GM12878 (cell line): ENCODE measurements around the gene NEU1. TPM values are rescaled to one million over a fixed set of nuclear protein-coding genes. Genes with fewer than 3 reads are reported as not detected.
"Not testable (repeated sequence)": the region's sequence is repeated elsewhere in the genome, so short reads cannot be mapped to it uniquely, and the experiment has no call there.

Experiments
- ATAC-seq: fragments of 200-7000 bp; cut with Tn5 transposase; 3 replicates; pipeline ENCODE4 v1.9.1; 2020; ENCODE audit warnings: mild to moderate bottlenecking, moderate library complexity
- BruUV-seq: library from RNA; stranded (reverse); fragments of 400-500 nt; replicated peaks from 2 replicates; lab custom pipeline; 2021; lab: Mats Ljungman, UMichigan
- CTCF ChIA-PET: fragments of 300-600 bp; sonication (Branson Sonifier 250); formaldehyde crosslinking; extraction: SDS; loops from one replicate; lab custom pipeline; 2021; ENCODE audit warnings: inconsistent platforms; lab: Yijun Ruan, JAX
- POLR2A ChIA-PET: fragments of 350-600 bp; formaldehyde crosslinking; extraction: SDS; loops from one replicate; lab custom pipeline; 2021; ENCODE audit warnings: inconsistent platforms; lab: Charles Lee
- RAD21 ChIA-PET: fragments of 300-600 bp; sonication (Branson Sonifier 250); formaldehyde crosslinking; loops from one replicate; lab custom pipeline; 2023; ENCODE audit warnings: antibody characterized with exemption; ENCODE audit not compliant: unreplicated experiment; lab: Charles Lee
- SMC1A ChIA-PET: fragments of 300-600 bp; sonication (Branson Sonifier 250); formaldehyde crosslinking; loops from one replicate; lab custom pipeline; 2023; ENCODE audit not compliant: unreplicated experiment, uncharacterized antibody; lab: Charles Lee
- DNase-seq: peaks from one replicate; pipeline ENCODE4 v3.0.0-alpha.2; 2011; ENCODE audit warnings: low read depth, low spot score
- FAIRE-seq: peaks from 3 replicates; lab custom pipeline; 2011; peaks lifted over from hg19 to GRCh38; lab: Jason Lieb, UNC
- H2AFZ ChIP-seq: 2 replicates; pipeline ENCODE4 v1.6.0; 2011; ENCODE audit warnings: low read depth, low read length, control low read depth; ENCODE audit not compliant: control insufficient read depth
- H3K27ac ChIP-seq: 2 replicates; pipeline ENCODE4 v1.5.1; 2011; ENCODE audit warnings: control low read depth; ENCODE audit not compliant: control insufficient read depth, insufficient read depth
- H3K27me3 ChIP-seq, 2 experiments: replicated peaks in 1 of 2; 2 replicates each; pipeline versions ENCODE4 v1.6.0 to v1.6.1; 2011; ENCODE audit warnings: low read length in 1 of 2; ENCODE audit not compliant: control insufficient read depth in 2 of 2, insufficient read depth in 2 of 2
- H3K36me3 ChIP-seq, 2 experiments: 2 replicates each; pipeline ENCODE4 v1.5.1; 2011; ENCODE audit warnings: low read length in 1 of 2; ENCODE audit not compliant: control insufficient read depth in 2 of 2, insufficient read depth in 2 of 2
- H3K4me1 ChIP-seq: 2 replicates; pipeline ENCODE4 v1.6.1; 2011; ENCODE audit warnings: mild to moderate bottlenecking, low read length, moderate library complexity, mixed read lengths; ENCODE audit not compliant: control insufficient read depth, insufficient read depth
- H3K4me2 ChIP-seq: 2 replicates; pipeline ENCODE4 v1.6.0; 2011; ENCODE audit warnings: control low read depth; ENCODE audit not compliant: control insufficient read depth, insufficient read depth
- H3K4me3 ChIP-seq: fragments of 200-600 bp; sonication (generic); 2 replicates; pipeline ENCODE4 v1.5.1; 2016
- H3K79me2 ChIP-seq: 2 replicates; pipeline ENCODE4 v1.6.0; 2011; ENCODE audit warnings: low read length; ENCODE audit not compliant: control insufficient read depth, insufficient read depth
- H3K9ac ChIP-seq: 2 replicates; pipeline ENCODE4 v1.8.0; 2011; ENCODE audit warnings: low read length, control low read depth, mixed read lengths; ENCODE audit not compliant: control insufficient read depth, insufficient read depth
- H3K9me3 ChIP-seq: replicated peaks from 3 replicates; pipeline ENCODE4 v1.5.1; 2011; ENCODE audit warnings: mild to moderate bottlenecking, low read length; ENCODE audit not compliant: control insufficient read depth, insufficient read depth
- H4K20me1 ChIP-seq: 2 replicates; pipeline ENCODE4 v1.6.0; 2011; ENCODE audit not compliant: control insufficient read depth, insufficient read depth
- WGBS: methylation state at CpG from one replicate; pipeline ENCODE4 v1.1.6; 2016; ENCODE audit warnings: low lambda C conversion rate; ENCODE audit not compliant: insufficient replicate concordance, insufficient coverage; ENCODE audit errors: missing lambda C conversion rate; 5-methylcytosine and 5-hydroxymethylcytosine counted together
- in situ Hi-C: fragments of 300-500 bp; cut with MboI; formaldehyde crosslinking; loops from 9 replicates; pipeline ENCODE4 v1.14.3; 2018; ENCODE audit warnings: mixed read lengths
- intact Hi-C: fragments of 100-400 bp; cut with micrococcal nuclease; formaldehyde crosslinking; loops from one replicate; pipeline ENCODE4 v1.14.2; 2022; ENCODE audit not compliant: unreplicated experiment
- polyA plus RNA-seq, 11 experiments: library from polyadenylated mRNA; depleted of rRNA in 4 of 11; unstranded in 6 of 11; stranded (reverse) in 5 of 11; fragments of >200 nt; fragmentation: Nextera tagmentation in 4 of 11; fragmentation: Illumina TruSeq in 1 of 11; extraction: Ambion mirVana in 4 of 11; extraction: Trizol in 1 of 11; gene quantifications; 1 replicate in 1 of 11; 2 replicates in 10 of 11; pipeline versions ENCODE4 v1.2.1 to v1.2.3, GENCODE V29; 2011 to 2016; ENCODE audit warnings: inconsistent platforms in 2 of 11, missing spikeins in 2 of 11, low read depth in 1 of 11
- total RNA-seq, 4 experiments: library from RNA; depleted of rRNA in 3 of 4; stranded (reverse); fragments of >200 nt in 3 of 4; fragmentation: Illumina TruSeq in 1 of 4; extraction: Trizol in 1 of 4; gene quantifications; 2 replicates each; pipeline versions ENCODE4 v1.2.1 to v1.2.3, GENCODE V29; 2013 to 2021
- TF ChIP-seq, protein P1 (sequence below): fragments of 150-350 bp; IDR thresholded peaks from 2 replicates; pipeline ENCODE4 v1.6.1; 2014; ENCODE audit warnings: mild to moderate bottlenecking, low read depth, low read length
- TF ChIP-seq, protein P2 (sequence below): fragments of 450-650 bp; IDR thresholded peaks from 2 replicates; pipeline ENCODE4 v1.6.1; 2016; ENCODE audit warnings: mild to moderate bottlenecking

The NEU1 gene
- total and polyA plus RNA-seq, 10 of the 15 experiments (the other 5 are each of a cell fraction or from before 2014, with no cell fraction given): 7.2 to 26.9 (median 21.6) TPM

DNA sequence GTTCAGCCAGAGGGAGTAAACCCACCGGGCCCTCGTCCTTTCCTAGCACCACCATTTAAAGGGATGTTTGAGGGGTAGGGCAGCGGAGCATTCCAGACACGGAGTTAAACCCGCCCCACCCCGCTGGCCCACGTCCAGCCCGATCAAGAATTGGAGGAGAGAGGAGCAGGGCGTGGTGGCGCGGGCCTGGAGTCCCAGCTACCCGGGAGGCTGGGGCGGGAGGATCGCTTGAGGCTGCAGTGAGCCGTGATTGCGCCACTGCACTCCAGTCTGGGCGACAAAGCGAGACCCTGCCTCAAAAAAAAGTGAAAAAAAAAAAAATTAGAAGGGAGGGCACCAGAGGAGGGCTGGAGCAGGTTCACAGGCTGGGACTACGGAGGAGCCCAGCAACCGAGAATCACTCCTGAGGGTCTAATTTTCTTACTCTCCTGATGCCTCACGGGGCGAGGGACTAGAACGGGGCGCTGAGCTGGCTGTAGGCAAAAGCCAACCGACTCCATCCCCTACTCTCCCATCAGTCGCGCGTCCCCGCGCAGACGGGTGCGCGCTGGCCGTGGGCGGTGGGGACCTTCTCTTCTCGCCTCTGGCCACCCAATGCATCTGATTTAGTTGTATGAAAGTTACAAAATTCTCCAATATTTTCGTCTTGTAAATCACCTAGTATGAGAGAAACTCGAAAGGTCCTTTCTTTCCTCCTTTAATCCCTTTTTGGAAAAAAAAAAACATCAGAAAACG lies 41.2 kb downstream of the NEU1 start (continued):
- TF ChIP-seq, protein P1, sequence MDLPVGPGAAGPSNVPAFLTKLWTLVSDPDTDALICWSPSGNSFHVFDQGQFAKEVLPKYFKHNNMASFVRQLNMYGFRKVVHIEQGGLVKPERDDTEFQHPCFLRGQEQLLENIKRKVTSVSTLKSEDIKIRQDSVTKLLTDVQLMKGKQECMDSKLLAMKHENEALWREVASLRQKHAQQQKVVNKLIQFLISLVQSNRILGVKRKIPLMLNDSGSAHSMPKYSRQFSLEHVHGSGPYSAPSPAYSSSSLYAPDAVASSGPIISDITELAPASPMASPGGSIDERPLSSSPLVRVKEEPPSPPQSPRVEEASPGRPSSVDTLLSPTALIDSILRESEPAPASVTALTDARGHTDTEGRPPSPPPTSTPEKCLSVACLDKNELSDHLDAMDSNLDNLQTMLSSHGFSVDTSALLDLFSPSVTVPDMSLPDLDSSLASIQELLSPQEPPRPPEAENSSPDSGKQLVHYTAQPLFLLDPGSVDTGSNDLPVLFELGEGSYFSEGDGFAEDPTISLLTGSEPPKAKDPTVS: no peak

DNA sequence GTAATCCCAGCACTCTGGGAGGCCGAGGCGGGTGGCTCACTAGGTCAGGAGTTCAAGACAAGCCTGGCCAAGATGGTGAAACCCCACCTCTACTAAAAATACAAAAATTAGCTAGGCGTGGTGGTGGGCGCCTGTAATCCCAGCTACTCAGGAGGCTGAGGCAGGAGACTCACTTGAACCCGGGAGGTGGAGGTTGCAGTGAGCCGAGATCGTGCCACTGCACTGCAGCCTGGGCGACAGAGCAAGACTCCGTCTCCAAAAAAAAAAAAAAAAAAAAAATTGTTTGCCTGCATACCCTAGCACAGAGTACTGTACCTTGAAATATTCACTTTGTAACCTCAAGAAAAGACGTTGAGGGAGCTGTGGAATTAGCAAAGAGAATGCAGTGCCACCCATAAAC lies 42.2 kb downstream of the NEU1 start:
- ATAC-seq, FAIRE-seq, H4K20me1 ChIP-seq, H3K27ac ChIP-seq, H3K9me3 ChIP-seq, H3K4me1 ChIP-seq, H3K9ac ChIP-seq, H2AFZ ChIP-seq, H3K36me3 ChIP-seq, DNase-seq, H3K79me2 ChIP-seq, H3K4me3 ChIP-seq, BruUV-seq, in situ Hi-C loops, H3K27me3 ChIP-seq: not testable (repeated sequence)
- ChIA-PET SMC1A (interaction anchor here (1.1 to 1.6 kb wide), 3 partner anchors 13 to 87 kb away, joined by 3 to 5 read pairs (median 5); no protein-coding TSS in a partner anchor), CTCF (interaction anchor here (1.0 to 1.5 kb wide), 3 partner anchors 14 to 91 kb away, joined by 3 to 5 read pairs (median 3); partner anchors contain the start of gene LSM2), RAD21 (interaction anchor here (0.6 to 1.3 kb wide), 2 partner anchors 117 to 262 kb away, joined by 3 read pairs; partner anchors contain the start of gene ABHD16A), POLR2A (interaction anchor here (0.7 to 11.3 kb wide), 5 partner anchors 10 to 84 kb away, joined by 3 to 158 read pairs (median 13); partner anchors contain the start of genes CLIC1, LSM2 and MSH5)
- peak overlapping the region; percentile 98 for H3K4me2 ChIP-seq
- TF ChIP-seq, protein P2, sequence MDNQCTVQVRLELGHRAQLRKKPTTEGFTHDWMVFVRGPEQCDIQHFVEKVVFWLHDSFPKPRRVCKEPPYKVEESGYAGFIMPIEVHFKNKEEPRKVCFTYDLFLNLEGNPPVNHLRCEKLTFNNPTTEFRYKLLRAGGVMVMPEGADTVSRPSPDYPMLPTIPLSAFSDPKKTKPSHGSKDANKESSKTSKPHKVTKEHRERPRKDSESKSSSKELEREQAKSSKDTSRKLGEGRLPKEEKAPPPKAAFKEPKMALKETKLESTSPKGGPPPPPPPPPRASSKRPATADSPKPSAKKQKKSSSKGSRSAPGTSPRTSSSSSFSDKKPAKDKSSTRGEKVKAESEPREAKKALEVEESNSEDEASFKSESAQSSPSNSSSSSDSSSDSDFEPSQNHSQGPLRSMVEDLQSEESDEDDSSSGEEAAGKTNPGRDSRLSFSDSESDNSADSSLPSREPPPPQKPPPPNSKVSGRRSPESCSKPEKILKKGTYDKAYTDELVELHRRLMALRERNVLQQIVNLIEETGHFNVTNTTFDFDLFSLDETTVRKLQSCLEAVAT: peak; percentile 59
- intact Hi-C loops: loop anchor here (10.0 kb wide), 1 partner anchor 46 kb away; the partner anchor contains the start of gene VWA7
- WGBS: 93% methylated on average over 10 of the region's 10 CpGs
